ENCODE data around the gene EYA2.

- TF ChIP-seq POLR2A (IDR thresholded peaks at IDR 0.05) (no peak), POLR2AphosphoS5 (IDR thresholded peaks at IDR 0.05) (no peak), EP300 (IDR thresholded peaks at IDR 0.05) (no peak)
- TF ChIP-seq, protein P1, sequence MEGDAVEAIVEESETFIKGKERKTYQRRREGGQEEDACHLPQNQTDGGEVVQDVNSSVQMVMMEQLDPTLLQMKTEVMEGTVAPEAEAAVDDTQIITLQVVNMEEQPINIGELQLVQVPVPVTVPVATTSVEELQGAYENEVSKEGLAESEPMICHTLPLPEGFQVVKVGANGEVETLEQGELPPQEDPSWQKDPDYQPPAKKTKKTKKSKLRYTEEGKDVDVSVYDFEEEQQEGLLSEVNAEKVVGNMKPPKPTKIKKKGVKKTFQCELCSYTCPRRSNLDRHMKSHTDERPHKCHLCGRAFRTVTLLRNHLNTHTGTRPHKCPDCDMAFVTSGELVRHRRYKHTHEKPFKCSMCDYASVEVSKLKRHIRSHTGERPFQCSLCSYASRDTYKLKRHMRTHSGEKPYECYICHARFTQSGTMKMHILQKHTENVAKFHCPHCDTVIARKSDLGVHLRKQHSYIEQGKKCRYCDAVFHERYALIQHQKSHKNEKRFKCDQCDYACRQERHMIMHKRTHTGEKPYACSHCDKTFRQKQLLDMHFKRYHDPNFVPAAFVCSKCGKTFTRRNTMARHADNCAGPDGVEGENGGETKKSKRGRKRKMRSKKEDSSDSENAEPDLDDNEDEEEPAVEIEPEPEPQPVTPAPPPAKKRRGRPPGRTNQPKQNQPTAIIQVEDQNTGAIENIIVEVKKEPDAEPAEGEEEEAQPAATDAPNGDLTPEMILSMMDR (IDR thresholded peaks at IDR 0.05): no peak
These were observed 321.2 kb downstream of the EYA2 start for GRCh38 chr20:47215653-47216397.

Measured in gastroesophageal sphincter (tissue), 3 donors.